Breast epithelium (tissue), 3 donors: ENCODE measurements around the gene SRSF10.

ENCODE experiments used
- CTCF ChIP-seq, 3 donors: fragments of 450-650 bp; IDR thresholded peaks; one replicate each; pipeline ENCODE4 v1.5.1; 2016 to 2017; ENCODE audit warnings: antibody characterized with exemption in 3 of 3, mild to moderate bottlenecking in 3 of 3, moderate library complexity in 3 of 3
- POLR2A ChIP-seq: fragments of 450-650 bp; IDR thresholded peaks from one replicate; pipeline ENCODE4 v1.6.1; 2016; ENCODE audit warnings: antibody characterized with exemption, mild to moderate bottlenecking, moderate library complexity
- POLR2AphosphoS5 ChIP-seq, 3 donors: sonication (generic); formaldehyde crosslinking; IDR thresholded peaks; one replicate each; pipeline ENCODE4 v1.6.1; 2017; ENCODE audit warnings: antibody characterized with exemption in 3 of 3

- TF ChIP-seq CTCF (IDR thresholded peaks at IDR 0.05) (no peak), POLR2AphosphoS5 (IDR thresholded peaks at IDR 0.05) (no peak), POLR2A (no peak)
Measured at GRCh38 chr1:23930270-23930669, 49.9 kb downstream of the SRSF10 start.
